HFF-Myc (cell line): ENCODE data around the gene VPS16.
A peak's percentile ranks its signal among the peaks of the same experiment; 100 is the strongest.

Experiments
- DNase-seq: peaks from one replicate; pipeline ENCODE4 v3.0.0-alpha.2; 2011; ENCODE audit warnings: low read depth; ENCODE audit errors: extremely low read depth
- H3K4me3 ChIP-seq: replicated peaks from 2 replicates; pipeline ENCODE4 v1.5.1; 2011; ENCODE audit warnings: low read depth, mild to moderate bottlenecking, control low read depth, low read length
- CTCF ChIP-seq: IDR thresholded peaks from 2 replicates; pipeline ENCODE4 v1.5.1; 2012; ENCODE audit warnings: mild to moderate bottlenecking, low read depth, low read length, control low read depth; ENCODE audit errors: missing control alignments

The VPS16 gene

GRCh38 chr20:2809690-2810089 is 30.9 kb upstream of the VPS16 start:
- H3K4me3 ChIP-seq = no peak overlapping the region
- DNase-seq = no peak
- no peak for TF ChIP-seq CTCF

GRCh38 chr20:2812189-2812588 is 28.4 kb upstream of the VPS16 start:
- TF ChIP-seq CTCF = no peak
- H3K4me3 ChIP-seq = no peak overlapping the region
- DNase-seq = no peak

GRCh38 chr20:2814076-2814475 is 26.5 kb upstream of the VPS16 start:
- TF ChIP-seq CTCF = no peak
- no peak overlapping the region for H3K4me3 ChIP-seq
- DNase-seq = no peak

- peak; percentile 94 for DNase-seq
- H3K4me3 ChIP-seq = no peak within 1 kb of the TSS
- no peak for TF ChIP-seq CTCF
Observed at GRCh38 chr20:2814587-2815051, 25.9 kb upstream of the VPS16 start, which contains the start of gene C20orf141. Gene C20orf141 (plus strand): TSS chr20:2814987. CDS start chr20:2815185, 198 bp downstream.

GRCh38 chr20:2815242-2815900 is 25.2 kb upstream of the VPS16 start:
- no peak overlapping the region for H3K4me3 ChIP-seq
- no peak for DNase-seq
- TF ChIP-seq CTCF = no peak

- no peak for DNase-seq
- H3K4me3 ChIP-seq = no peak within 1 kb of the TSS
- no peak for TF ChIP-seq CTCF
Observed at GRCh38 chr20:2816030-2816582, 24.4 kb upstream of the VPS16 start, which contains the start of gene TMEM239. Gene TMEM239 (plus strand): TSS chr20:2816364. CDS start chr20:2816555, 191 bp downstream.
